ENCODE results near the gene GSTA4.

The GSTA4 gene

GRCh38 chr6:52995089-52995912, at the start of gene GSTA4:
Gene GSTA4 (minus strand): TSS chr6:52995284. CDS start chr6:52994243, 1,041 bp downstream.
- peak; percentile 99 for DNase-seq (ENCODE audit: low read depth)

GRCh38 chr6:53044572-53044971, 49.5 kb upstream of the GSTA4 start:
- DNase-seq (ENCODE audit: low read depth), result no peak

GRCh38 chr6:53044071-53044470, 49.0 kb upstream of the GSTA4 start:
- no peak for DNase-seq (ENCODE audit: low read depth)

GRCh38 chr6:53043581-53043980, 48.5 kb upstream of the GSTA4 start:
- no peak for DNase-seq (ENCODE audit: low read depth)

GRCh38 chr6:53042112-53042511, 47.0 kb upstream of the GSTA4 start:
- peak; percentile 78 for DNase-seq (ENCODE audit: low read depth)

GRCh38 chr6:53041356-53041755, 46.3 kb upstream of the GSTA4 start:
- DNase-seq (ENCODE audit: low read depth), result no peak

- DNase-seq (ENCODE audit: low read depth), result no peak
These were observed 43.5 kb upstream of the GSTA4 start for GRCh38 chr6:53038596-53038995.

GRCh38 chr6:53038141-53038540, 43.1 kb upstream of the GSTA4 start:
- no peak for DNase-seq (ENCODE audit: low read depth)

GRCh38 chr6:53035549-53036213, 40.6 kb upstream of the GSTA4 start:
- no peak for DNase-seq (ENCODE audit: low read depth)

- DNase-seq (ENCODE audit: low read depth), result peak; percentile 77
These were observed 38.7 kb upstream of the GSTA4 start for GRCh38 chr6:53033764-53034163.

GRCh38 chr6:53032849-53033248, 37.8 kb upstream of the GSTA4 start:
- DNase-seq (ENCODE audit: low read depth), result no peak

- no peak for DNase-seq (ENCODE audit: low read depth)
These were observed 36.2 kb upstream of the GSTA4 start for GRCh38 chr6:53031281-53031680.

- DNase-seq (ENCODE audit: low read depth), result no peak
These were observed 34.7 kb upstream of the GSTA4 start for GRCh38 chr6:53029761-53030160.

GRCh38 chr6:53029257-53029656, 34.2 kb upstream of the GSTA4 start:
- DNase-seq (ENCODE audit: low read depth), result no peak

- DNase-seq (ENCODE audit: low read depth), result no peak
These were observed 33.4 kb upstream of the GSTA4 start for GRCh38 chr6:53028467-53028866.

- DNase-seq (ENCODE audit: low read depth), result no peak
These were observed 32.1 kb upstream of the GSTA4 start for GRCh38 chr6:53027131-53027718.

GRCh38 chr6:53026526-53026925, 31.4 kb upstream of the GSTA4 start:
- DNase-seq (ENCODE audit: low read depth), result no peak

- DNase-seq (ENCODE audit: low read depth), result no peak
These were observed 28.2 kb upstream of the GSTA4 start for GRCh38 chr6:53023323-53023722.

- DNase-seq (ENCODE audit: low read depth), result no peak
These were observed 25.1 kb upstream of the GSTA4 start for GRCh38 chr6:53020005-53020744.

- no peak for DNase-seq (ENCODE audit: low read depth)
These were observed 23.4 kb upstream of the GSTA4 start for GRCh38 chr6:53018446-53018845.

GRCh38 chr6:53015486-53015885, 20.4 kb upstream of the GSTA4 start:
- DNase-seq (ENCODE audit: low read depth), result no peak

GRCh38 chr6:53014744-53015143, 19.7 kb upstream of the GSTA4 start:
- no peak for DNase-seq (ENCODE audit: low read depth)

Data from fibroblast of the conjunctiva (primary cell).